Endothelial cell of hepatic sinusoid (primary cell): ENCODE results near the gene LOXL4.

Experiments used
- in situ Hi-C: cut with HindIII; loops from 2 replicates; pipeline ENCODE4 v1.10.0; 2017; ENCODE audit warnings: low sequenced_read_pairs

LOXL4 gene

GRCh38 chr10:98267894-98268693 is at the start of gene LOXL4:
LOXL4 (minus strand) TSS chr10:98268194; CDS start chr10:98263019, 5,175 bp downstream.
- in situ Hi-C loops = no loop called here

- in situ Hi-C loops = no loop called here
Measured at GRCh38 chr10:98316661-98317060, 48.7 kb upstream of the LOXL4 start.

- in situ Hi-C loops = no loop called here
Measured at GRCh38 chr10:98316170-98316569, 48.2 kb upstream of the LOXL4 start.

GRCh38 chr10:98314532-98315284 is 46.7 kb upstream of the LOXL4 start:
- in situ Hi-C loops = no loop called here

DNA sequence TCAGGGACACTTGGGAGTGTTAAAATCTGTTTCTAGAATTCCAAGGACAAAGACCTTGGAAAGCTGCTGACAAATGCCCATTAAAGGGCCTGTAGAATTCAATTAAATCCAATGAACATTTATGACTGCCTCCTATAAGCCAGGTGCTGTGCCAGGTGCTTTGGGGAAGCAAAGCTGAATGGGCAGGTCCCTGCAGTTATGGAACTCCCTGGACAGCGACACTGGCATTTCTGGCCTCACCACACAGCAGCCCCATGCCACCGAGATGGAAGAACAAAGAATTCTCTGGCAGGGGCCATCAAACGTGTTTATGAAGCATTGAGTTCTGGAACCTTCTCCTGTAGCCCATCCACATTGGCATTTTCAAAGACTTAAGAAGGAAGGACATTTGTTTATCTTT is 45.6 kb upstream of the LOXL4 start:
- in situ Hi-C loops = no loop called here

GRCh38 chr10:98312822-98313221 is 44.8 kb upstream of the LOXL4 start:
- in situ Hi-C loops = no loop called here

DNA sequence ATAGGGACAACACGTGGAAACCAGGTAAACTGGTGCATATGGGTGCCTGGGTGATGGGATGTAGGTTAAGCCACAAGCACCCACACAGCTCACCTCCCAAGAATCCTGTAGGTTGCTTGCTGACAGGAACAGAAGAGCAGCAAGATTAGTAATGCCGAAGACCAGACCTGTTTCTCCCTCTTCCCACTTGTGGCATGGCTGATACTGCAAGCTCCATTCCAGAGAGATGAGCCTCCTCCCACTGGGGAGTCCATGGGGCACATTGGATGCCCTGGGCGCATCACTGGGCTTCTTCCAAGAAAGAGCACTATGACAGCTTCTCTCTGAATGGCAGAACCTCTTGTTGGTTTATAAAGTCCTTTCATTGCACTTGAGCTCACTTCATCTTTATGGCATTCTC is 44.4 kb upstream of the LOXL4 start:
- in situ Hi-C loops = no loop called here

- in situ Hi-C loops = no loop called here
Measured at GRCh38 chr10:98310701-98311100, 42.7 kb upstream of the LOXL4 start.

- in situ Hi-C loops = loop anchor here (5.0 to 10.0 kb wide), 3 partner anchors 67 to 172 kb away; no protein-coding TSS in a partner anchor
Measured at GRCh38 chr10:98309366-98310355, 41.7 kb upstream of the LOXL4 start.

- in situ Hi-C loops = loop anchor here (5.0 to 10.0 kb wide), 3 partner anchors 67 to 172 kb away; no protein-coding TSS in a partner anchor
Measured at GRCh38 chr10:98308669-98309365, 40.8 kb upstream of the LOXL4 start.

DNA sequence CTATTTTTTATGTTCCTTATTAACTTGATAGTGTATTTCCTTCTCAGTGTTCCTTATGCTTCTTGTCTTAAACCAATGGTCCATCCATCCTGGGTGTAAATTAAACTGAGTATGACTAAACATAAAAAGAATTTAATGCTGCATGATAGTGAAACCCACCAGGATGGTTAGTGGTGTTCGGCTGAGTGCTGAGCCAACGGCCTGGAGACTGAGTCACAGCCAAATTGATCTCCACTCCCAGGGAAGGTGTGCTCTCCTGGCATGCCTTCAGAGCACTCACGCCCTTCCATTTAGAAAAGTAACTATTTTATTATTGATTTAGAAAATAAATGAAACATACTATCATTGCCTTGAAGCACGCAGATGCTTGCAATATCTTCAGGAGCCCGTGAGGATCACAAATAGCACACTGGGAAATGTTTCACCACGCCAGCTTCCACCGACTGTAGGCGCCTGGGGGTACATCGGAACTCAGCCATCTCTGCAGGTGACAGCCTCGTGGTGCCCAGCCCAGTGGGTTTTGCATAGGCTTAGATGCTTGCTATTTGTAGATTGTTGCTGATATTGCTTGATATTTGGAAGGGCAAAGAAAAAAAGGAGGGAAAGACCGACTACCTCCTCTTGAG is 40.0 kb upstream of the LOXL4 start:
- in situ Hi-C loops = loop anchor here (5.0 to 10.0 kb wide), 3 partner anchors 66 to 171 kb away; no protein-coding TSS in a partner anchor

DNA sequence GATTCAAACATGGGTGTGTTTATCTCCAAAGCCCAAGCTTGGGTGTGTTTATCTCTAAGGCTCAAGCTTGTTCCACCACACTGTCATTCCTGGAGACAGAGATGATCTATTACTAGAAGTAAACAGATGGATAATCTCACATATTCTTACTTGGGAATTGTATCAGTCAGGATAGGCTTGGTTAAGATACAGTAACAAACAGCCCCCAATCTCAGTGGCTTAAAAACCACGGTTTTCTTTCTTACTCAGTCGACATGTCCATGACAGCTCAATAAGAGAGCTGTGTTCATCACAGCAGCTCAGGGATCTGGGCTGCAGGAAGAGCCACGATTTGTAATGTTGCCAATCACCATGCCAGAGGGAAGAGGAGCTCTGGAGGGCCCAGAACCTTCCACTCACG is 38.5 kb upstream of the LOXL4 start:
- in situ Hi-C loops = loop anchor here (5.0 to 10.0 kb wide), 3 partner anchors 64 to 169 kb away; no protein-coding TSS in a partner anchor

DNA sequence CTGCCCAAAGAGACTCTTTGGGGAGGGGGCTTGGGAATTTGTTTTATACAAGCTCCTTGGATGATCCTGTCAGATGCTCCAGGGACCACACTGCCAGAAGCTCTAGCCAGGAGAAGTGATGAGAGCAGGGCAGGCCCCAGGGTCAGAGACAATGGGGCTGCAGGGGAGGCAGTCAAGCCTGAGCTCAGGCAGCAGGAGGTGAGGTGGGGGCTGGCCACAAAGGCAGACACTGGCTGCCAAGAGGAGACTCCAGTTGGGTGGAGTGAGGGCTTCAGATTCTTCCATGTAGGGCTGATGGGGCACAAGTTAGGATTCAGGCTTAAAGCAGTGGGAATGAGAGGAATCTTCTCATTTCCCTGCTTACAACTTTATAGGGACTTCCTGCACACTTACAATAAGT is 35.6 kb upstream of the LOXL4 start:
- in situ Hi-C loops = loop anchor here (10.0 kb wide), 1 partner anchor 119 kb away; no protein-coding TSS in a partner anchor

GRCh38 chr10:98302741-98303365 is 34.9 kb upstream of the LOXL4 start:
- in situ Hi-C loops = loop anchor here (10.0 kb wide), 1 partner anchor 118 kb away; no protein-coding TSS in a partner anchor

GRCh38 chr10:98301664-98302319 is 33.8 kb upstream of the LOXL4 start:
- in situ Hi-C loops = loop anchor here (10.0 kb wide), 1 partner anchor 117 kb away; no protein-coding TSS in a partner anchor

- in situ Hi-C loops = loop anchor here (10.0 kb wide), 1 partner anchor 116 kb away; no protein-coding TSS in a partner anchor
Measured at GRCh38 chr10:98300526-98301229, 32.7 kb upstream of the LOXL4 start.

GRCh38 chr10:98299341-98299740 is 31.3 kb upstream of the LOXL4 start:
- in situ Hi-C loops = no loop called here

DNA sequence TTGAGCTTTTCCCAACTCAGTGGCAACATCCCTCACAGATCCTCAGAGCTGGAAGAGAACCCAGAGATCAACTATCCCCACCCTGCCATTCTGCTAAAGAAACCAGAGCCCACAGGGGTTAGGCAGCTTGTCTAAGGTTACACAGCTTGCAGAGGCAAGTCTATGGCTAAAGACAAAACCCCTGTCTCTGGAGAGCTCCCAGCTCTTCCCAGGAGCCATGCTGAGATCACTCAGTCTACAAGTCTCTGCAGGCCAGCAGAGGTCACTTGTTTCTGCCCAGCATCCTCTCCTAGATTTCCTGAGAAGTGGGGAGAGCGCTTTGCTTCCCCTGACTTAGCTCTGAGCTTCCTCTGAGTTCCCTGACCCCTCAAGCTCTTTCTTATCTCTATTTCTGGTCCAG is 28.5 kb upstream of the LOXL4 start:
- in situ Hi-C loops = no loop called here
